ENCODE results near the gene RTN1.

Gene RTN1

GRCh38 chr14:59629444-59630287 is 240.9 kb downstream of the RTN1 start:
- DNase-seq: no peak

GRCh38 chr14:59627011-59627520 is 243.5 kb downstream of the RTN1 start:
- no peak for DNase-seq

- peak in 1 of 4 experiments; percentile 6 for DNase-seq
Observed at GRCh38 chr14:59622631-59623030, 247.9 kb downstream of the RTN1 start.

- DNase-seq: peak; percentile 45 to 84 (median 61)
Observed at GRCh38 chr14:59619061-59619460, 251.5 kb downstream of the RTN1 start.

GRCh38 chr14:59601056-59601455 is 269.5 kb downstream of the RTN1 start:
- DNase-seq: no peak

GRCh38 chr14:59600211-59600945 is 270.2 kb downstream of the RTN1 start:
- DNase-seq: no peak

- no peak for DNase-seq
Observed at GRCh38 chr14:59595071-59595470, 275.5 kb downstream of the RTN1 start.

- no peak for DNase-seq
Observed at GRCh38 chr14:59591641-59592370, 278.8 kb downstream of the RTN1 start.

GRCh38 chr14:59588101-59588500 is 282.5 kb downstream of the RTN1 start:
- peak; percentile 8 to 38 (median 21) for DNase-seq

GRCh38 chr14:59585891-59586554 is 284.6 kb downstream of the RTN1 start:
- DNase-seq: peak; percentile 35 to 86 (median 64)

- peak; percentile 32 to 48 (median 40) for DNase-seq
Observed at GRCh38 chr14:59583755-59584154, 286.8 kb downstream of the RTN1 start.

GRCh38 chr14:59582845-59583509 is 287.6 kb downstream of the RTN1 start:
- DNase-seq: peak; percentile 68 to 84 (median 80)

GRCh38 chr14:59582161-59582560 is 288.4 kb downstream of the RTN1 start:
- DNase-seq: no peak

- DNase-seq: no peak
Observed at GRCh38 chr14:59580911-59581310, 289.7 kb downstream of the RTN1 start.

- DNase-seq: peak; percentile 89 to 97 (median 94)
Observed at GRCh38 chr14:59576332-59577294, 294.0 kb downstream of the RTN1 start, which contains the start of gene CCDC175. Gene CCDC175, minus strand, starts transcription at chr14:59576812. Its CDS starts 37 bp downstream, at chr14:59576775.

- peak; percentile 18 to 53 (median 42) for DNase-seq
Observed at GRCh38 chr14:59570122-59570521, 300.5 kb downstream of the RTN1 start.

- no peak for DNase-seq
Observed at GRCh38 chr14:59566725-59567124, 303.9 kb downstream of the RTN1 start.

GRCh38 chr14:59566296-59566695 is 304.3 kb downstream of the RTN1 start:
- no peak for DNase-seq

GRCh38 chr14:59565087-59565486 is 305.5 kb downstream of the RTN1 start:
- DNase-seq: no peak

GRCh38 chr14:59564366-59564765 is 306.2 kb downstream of the RTN1 start:
- no peak for DNase-seq
